Adrenal gland (tissue), 12 donors: ENCODE data around the gene SMNDC1. TPM values are rescaled to one million over a fixed set of nuclear protein-coding genes. Genes with fewer than 3 reads are reported as not detected.
"Not testable (repeated sequence)": the region's sequence is repeated elsewhere in the genome, so short reads cannot be mapped to it uniquely, and the experiment has no call there.

Experiments
- DNase-seq, 7 donors: peaks; one replicate each; pipeline ENCODE4 v3.0.0-alpha.2; 2019 to 2020
- H3K27ac ChIP-seq, 5 donors: fragments of 200-600 bp; sonication (generic) in 4 of 5; 1 replicate in 3 of 5; 2 replicates in 2 of 5; pipeline versions ENCODE4 v1.5.1 to v1.8.0; 2016 to 2020; ENCODE audit warnings: mild to moderate bottlenecking in 1 of 5
- H3K27me3 ChIP-seq: fragments of 200-600 bp; 2 replicates; pipeline ENCODE4 v1.8.0; 2021
- H3K36me3 ChIP-seq, 2 donors: fragments of 200-600 bp; replicated peaks in 1 of 2; 1 replicate in 1 of 2; 2 replicates in 1 of 2; pipeline versions ENCODE4 v1.5.1 to v1.8.0; 2018 to 2022
- H3K4me1 ChIP-seq, 2 donors: fragments of 200-600 bp; replicated peaks in 1 of 2; 1 replicate in 1 of 2; 2 replicates in 1 of 2; pipeline versions ENCODE4 v1.5.1 to v1.8.0; 2018 to 2021
- H3K4me3 ChIP-seq, 4 donors: fragments of 200-600 bp; sonication (generic) in 3 of 4; one replicate each; pipeline ENCODE4 v1.5.1; 2016 to 2018
- H3K9me3 ChIP-seq, 3 donors: fragments of 200-600 bp; sonication (generic) in 1 of 3; replicated peaks in 1 of 3; 1 replicate in 2 of 3; 2 replicates in 1 of 3; pipeline versions ENCODE4 v1.5.1 to v1.8.0; 2016 to 2021
- POLR2A ChIP-seq, 2 donors: fragments of 450-650 bp; IDR thresholded peaks; one replicate each; pipeline ENCODE4 v1.6.1; 2017; ENCODE audit warnings: antibody characterized with exemption in 2 of 2, mild to moderate bottlenecking in 2 of 2, moderate library complexity in 1 of 2
- WGBS, 4 donors: extraction: QIAGEN DNeasy Blood & Tissue Kit in 2 of 4; methylation state at CpG; one replicate each; pipeline versions ENCODE4 v1.1.5 to v1.1.7; 2013 to 2017; 5-methylcytosine and 5-hydroxymethylcytosine counted together
- intact Hi-C, 2 donors: fragments of 100-400 bp; cut with DNase I; formaldehyde crosslinking; loops; one replicate each; pipeline versions ENCODE4 v1.14.1 to v1.15.0; 2022 to 2023
- polyA plus RNA-seq, 3 donors: library from polyadenylated mRNA; stranded (reverse); fragments of 200-250 nt in 2 of 3; fragments of 350-450 nt in 1 of 3; fragmentation: Illumina TruSeq in 1 of 3; extraction: RNeasy Lipid Tissue Mini Kit (QIAGEN cat#74804) in 1 of 3; gene quantifications; one replicate each; pipeline ENCODE4 v1.2.3, GENCODE V29; 2013 to 2014
- total RNA-seq, 9 donors: library from RNA; depleted of rRNA in 4 of 9; stranded (reverse); fragments of >200 nt in 4 of 9; fragments of 120-200 nt in 1 of 9; fragmentation: NEBNext Ultra II Directional in 1 of 9; extraction: Animal tissue kit (Norgen Biotek cat#: 25700) in 1 of 9; gene quantifications; one replicate each; pipeline versions ENCODE4 v1.1.0 to v1.2.4, GENCODE V29; 2013 to 2023
- TF ChIP-seq, protein P1 (sequence below), 6 experiments: fragments of 450-650 bp in 4 of 6; fragments of 200-600 bp in 2 of 6; sonication (generic) in 1 of 6; IDR thresholded peaks; 1 replicate in 5 of 6; 2 replicates in 1 of 6; pipeline versions ENCODE4 v1.5.1 to v1.8.0; 2016 to 2021; ENCODE audit warnings: antibody characterized with exemption in 6 of 6, mild to moderate bottlenecking in 2 of 6, moderate library complexity in 1 of 6
- donor health status: healthy with polysubstance abuse.
- donor health status: Bipolar disorder and iron deficiency.
- donor health status: DM: yes; HTN: yes; CAD: no.
- donor health status: DM: no; HTN: no; CAD: no.
- donor health status: DM: no; HTN: no; CAD: no.
- donor health status: DM: yes; HTN: yes; CAD: no.

Gene SMNDC1
- total and polyA plus RNA-seq, 12 donors, result 3.7 to 34.4 (median 9.9) TPM

- intact Hi-C loops, result no loop called here
- TF ChIP-seq, protein P1, sequence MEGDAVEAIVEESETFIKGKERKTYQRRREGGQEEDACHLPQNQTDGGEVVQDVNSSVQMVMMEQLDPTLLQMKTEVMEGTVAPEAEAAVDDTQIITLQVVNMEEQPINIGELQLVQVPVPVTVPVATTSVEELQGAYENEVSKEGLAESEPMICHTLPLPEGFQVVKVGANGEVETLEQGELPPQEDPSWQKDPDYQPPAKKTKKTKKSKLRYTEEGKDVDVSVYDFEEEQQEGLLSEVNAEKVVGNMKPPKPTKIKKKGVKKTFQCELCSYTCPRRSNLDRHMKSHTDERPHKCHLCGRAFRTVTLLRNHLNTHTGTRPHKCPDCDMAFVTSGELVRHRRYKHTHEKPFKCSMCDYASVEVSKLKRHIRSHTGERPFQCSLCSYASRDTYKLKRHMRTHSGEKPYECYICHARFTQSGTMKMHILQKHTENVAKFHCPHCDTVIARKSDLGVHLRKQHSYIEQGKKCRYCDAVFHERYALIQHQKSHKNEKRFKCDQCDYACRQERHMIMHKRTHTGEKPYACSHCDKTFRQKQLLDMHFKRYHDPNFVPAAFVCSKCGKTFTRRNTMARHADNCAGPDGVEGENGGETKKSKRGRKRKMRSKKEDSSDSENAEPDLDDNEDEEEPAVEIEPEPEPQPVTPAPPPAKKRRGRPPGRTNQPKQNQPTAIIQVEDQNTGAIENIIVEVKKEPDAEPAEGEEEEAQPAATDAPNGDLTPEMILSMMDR (IDR thresholded peaks at IDR 0.05), result peak in 1 of 6 experiments; percentile 9
- no peak for TF ChIP-seq POLR2A (IDR thresholded peaks at IDR 0.05)
- H3K27me3 ChIP-seq, result no peaks in the 10 kb centered on the region
- peaks cover 9 to 32% of the 10 kb centered on the region in 2 donors for H3K4me1 ChIP-seq
- no peak overlapping the region for H3K27ac ChIP-seq
- DNase-seq, result no peak
- H3K9me3 ChIP-seq, result no peaks in the 10 kb centered on the region
- H3K4me3 ChIP-seq, result no peak overlapping the region
- no peaks in the 10 kb centered on the region for H3K36me3 ChIP-seq
Observed at GRCh38 chr10:110274072-110274627, 30.6 kb downstream of the SMNDC1 start.

DNA sequence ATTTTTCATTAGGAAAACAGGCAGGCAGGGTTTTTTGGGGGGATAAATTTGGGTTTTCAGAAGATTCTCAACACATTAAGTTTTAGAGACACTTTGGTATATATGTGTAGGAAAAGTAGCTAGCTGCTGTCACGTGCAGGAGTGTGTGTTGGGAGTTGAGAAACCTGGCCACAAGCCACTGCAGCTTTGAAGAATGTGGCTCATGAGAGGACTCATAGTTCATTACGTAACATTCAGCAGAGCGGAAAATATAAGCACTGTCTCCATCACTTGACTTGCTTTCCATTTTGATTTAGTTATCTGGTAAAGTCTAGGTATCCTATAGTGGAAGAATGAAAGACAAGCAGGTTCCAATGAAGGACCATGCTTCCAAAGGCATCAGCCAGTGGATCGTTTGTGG lies 31.2 kb downstream of the SMNDC1 start:
- no peaks in the 10 kb centered on the region for H3K36me3 ChIP-seq
- no peak overlapping the region for H3K4me3 ChIP-seq
- no peaks in the 10 kb centered on the region for H3K9me3 ChIP-seq
- intact Hi-C loops, result no loop called here
- TF ChIP-seq POLR2A (IDR thresholded peaks at IDR 0.05), result no peak
- TF ChIP-seq, protein P1 (IDR thresholded peaks at IDR 0.05), result no peak
- H3K27ac ChIP-seq, result no peak overlapping the region
- H3K27me3 ChIP-seq, result no peaks in the 10 kb centered on the region
- WGBS, 4 donors, result 51 to 65% (median 56%) methylated on average over 4 of the region's 4 CpGs
- peaks cover 16 to 35% of the 10 kb centered on the region in 2 donors for H3K4me1 ChIP-seq
- DNase-seq, result peak in 6 of 7 donors; percentile 55 to 83 (median 74)

- H3K36me3 ChIP-seq, H3K27me3 ChIP-seq, intact Hi-C loops, DNase-seq, H3K9me3 ChIP-seq, H3K27ac ChIP-seq, H3K4me3 ChIP-seq: not testable (repeated sequence)
- H3K4me1 ChIP-seq, result peaks cover 18 to 40% of the 10 kb centered on the region in 2 donors
- WGBS, 4 donors, result 86 to 95% (median 93%) methylated on average over 15 of the region's 15 CpGs
Observed at GRCh38 chr10:110272995-110273394, 31.7 kb downstream of the SMNDC1 start.

GRCh38 chr10:110269374-110270318 lies 35.1 kb downstream of the SMNDC1 start:
- H3K27me3 ChIP-seq, result no peaks in the 10 kb centered on the region
- intact Hi-C loops, result loop anchor here in 1 of 2 donors (5.0 kb wide), 1 partner anchor 42 kb away; no protein-coding TSS in a partner anchor
- H3K4me3 ChIP-seq, result peak overlapping the region in 1 of 4 donors; percentile 51
- H3K36me3 ChIP-seq, result no peaks in the 10 kb centered on the region
- peak in 3 of 7 donors; percentile 17 to 47 (median 36) for DNase-seq
- H3K4me1 ChIP-seq, result peaks cover 27 to 49% of the 10 kb centered on the region in 2 donors
- H3K27ac ChIP-seq, result peak overlapping the region; percentile 5 to 76 (median 52)
- H3K9me3 ChIP-seq, result no peaks in the 10 kb centered on the region
- peak in 1 of 2 donors; percentile 33 for TF ChIP-seq POLR2A (IDR thresholded peaks at IDR 0.05)
- TF ChIP-seq, protein P1 (IDR thresholded peaks at IDR 0.05), result no peak
- WGBS, 4 donors, result 19 to 24% (median 22%) methylated on average over 4 of the region's 4 CpGs
